Right lobe of liver (tissue), 6 donors: ENCODE results near the gene BEND7. TPM values are rescaled to one million over a fixed set of nuclear protein-coding genes. Genes with fewer than 3 reads are reported as not detected.

Source experiments
- ATAC-seq, 4 donors: fragments of 200-7000 bp; cut with Tn5 transposase; one replicate each; pipeline ENCODE4 v1.9.1; 2020; ENCODE audit warnings: mild to moderate bottlenecking in 4 of 4, moderate library complexity in 4 of 4
- DNase-seq, 3 donors: peaks; one replicate each; pipeline ENCODE4 v3.0.0-alpha.2; 2020
- H3K27ac ChIP-seq, 3 donors: fragments of 200-600 bp; one replicate each; pipeline ENCODE4 v1.8.0; 2022
- H3K27me3 ChIP-seq, 2 donors: fragments of 200-600 bp; one replicate each; pipeline ENCODE4 v1.8.0; 2022
- H3K36me3 ChIP-seq, 4 donors: fragments of 200-600 bp; sonication (generic) in 1 of 4; one replicate each; pipeline versions ENCODE4 v1.5.1 to v1.8.0; 2017 to 2022; ENCODE audit warnings: control low read depth in 1 of 4
- H3K4me1 ChIP-seq, 4 donors: fragments of 200-600 bp; sonication (generic) in 1 of 4; one replicate each; pipeline versions ENCODE4 v1.5.1 to v1.8.0; 2017 to 2022; ENCODE audit warnings: control low read depth in 1 of 4
- H3K4me3 ChIP-seq, 3 donors: fragments of 200-600 bp; one replicate each; pipeline ENCODE4 v1.8.0; 2022
- H3K9me3 ChIP-seq, 4 donors: fragments of 200-600 bp; sonication (generic) in 1 of 4; one replicate each; pipeline versions ENCODE4 v1.5.1 to v1.8.0; 2017 to 2022; ENCODE audit warnings: control low read depth in 1 of 4
- CTCF ChIP-seq, 4 donors: fragments of 200-600 bp in 3 of 4; fragments of 450-650 bp in 1 of 4; IDR thresholded peaks; one replicate each; pipeline versions ENCODE4 v1.5.1 to v1.8.0; 2016 to 2022; ENCODE audit warnings: antibody characterized with exemption in 4 of 4, mild to moderate bottlenecking in 2 of 4
- POLR2A ChIP-seq: fragments of 450-650 bp; IDR thresholded peaks from one replicate; pipeline ENCODE4 v1.6.1; 2017; ENCODE audit warnings: antibody characterized with exemption, mild to moderate bottlenecking
- WGBS: methylation state at CpG from one replicate; pipeline ENCODE4 v1.1.6; 2018; ENCODE audit warnings: low coverage, low lambda C conversion rate; ENCODE audit not compliant: insufficient coverage; ENCODE audit errors: missing lambda C conversion rate; 5-methylcytosine and 5-hydroxymethylcytosine counted together
- intact Hi-C, 2 donors: fragments of 100-400 bp; cut with DNase I; formaldehyde crosslinking; loops; one replicate each; pipeline versions ENCODE4 v1.11.2 to v1.14.1; 2022
- total RNA-seq, 6 experiments: library from RNA; depleted of rRNA in 2 of 6; stranded (reverse); fragments of >200 nt in 2 of 6; fragmentation: NEBNext Ultra II Directional in 3 of 6; extraction: Animal tissue kit (Norgen Biotek cat#: 25700) in 3 of 6; gene quantifications; one replicate each; pipeline versions ENCODE4 v1.1.0 to v1.2.4, GENCODE V29; 2016 to 2023
- donor health status: DM: no; HTN: yes; CAD: no.
- donor health status: DM: no; HTN: no; CAD: no.
- donor health status: DM: no; HTN: no; CAD: no.
- donor health status: DM: no; HTN: yes; CAD: no.
- donor health status: DM: no; HTN: yes; CAD: no.

The BEND7 gene
- total RNA-seq, 6 experiments from 2014 or later, result 14.5 to 21.5 (median 15.6) TPM

- Histone ChIP-seq H3K27me3 (no peaks in the 10 kb centered on the region), H3K4me1 (no peaks in the 10 kb centered on the region), H3K9me3 (no peaks in the 10 kb centered on the region), H3K36me3 (no peaks in the 10 kb centered on the region), H3K4me3 (no peak overlapping the region), H3K27ac (no peak overlapping the region)
- intact Hi-C loops, result no loop called here
- 54% methylated on average over 9 of the region's 9 CpGs for WGBS
- no peak for ATAC-seq
- DNase-seq, result no peak
- no peak for TF ChIP-seq POLR2A
- no peak for TF ChIP-seq CTCF (IDR thresholded peaks at IDR 0.05)
Observed at GRCh38 chr10:13422800-13423199, 106.0 kb downstream of the BEND7 start.

GRCh38 chr10:13421382-13421917 lies 107.4 kb downstream of the BEND7 start:
- Histone ChIP-seq H3K27me3 (no peaks in the 10 kb centered on the region), H3K9me3 (no peaks in the 10 kb centered on the region), H3K4me1 (no peaks in the 10 kb centered on the region), H3K27ac (no peak overlapping the region), H3K4me3 (no peak overlapping the region), H3K36me3 (no peaks in the 10 kb centered on the region)
- WGBS, result 80% methylated on average over 1 of the region's 2 CpGs
- no peak for ATAC-seq
- TF ChIP-seq CTCF (IDR thresholded peaks at IDR 0.05), result no peak
- no peak for TF ChIP-seq POLR2A
- intact Hi-C loops, result no loop called here
- no peak for DNase-seq

- intact Hi-C loops, result no loop called here
- 82% methylated on average over 10 of the region's 13 CpGs for WGBS
- Histone ChIP-seq H3K36me3 (no peaks in the 10 kb centered on the region), H3K27me3 (no peaks in the 10 kb centered on the region), H3K9me3 (no peaks in the 10 kb centered on the region), H3K27ac (no peak overlapping the region), H3K4me1 (no peaks in the 10 kb centered on the region), H3K4me3 (no peak overlapping the region)
- TF ChIP-seq CTCF (IDR thresholded peaks at IDR 0.05), result no peak
- TF ChIP-seq POLR2A, result no peak
- ATAC-seq, result no peak
- no peak for DNase-seq
Observed at GRCh38 chr10:13420532-13421307, 108.1 kb downstream of the BEND7 start.

- H3K4me3 ChIP-seq, result no peak overlapping the region
- TF ChIP-seq POLR2A (no peak), CTCF (IDR thresholded peaks at IDR 0.05) (no peak)
- intact Hi-C loops, result no loop called here
- no peaks in the 10 kb centered on the region for H3K9me3 ChIP-seq
- DNase-seq, result no peak
- H3K4me1 ChIP-seq, result no peaks in the 10 kb centered on the region
- 81% methylated on average over 6 of the region's 9 CpGs for WGBS
- H3K36me3 ChIP-seq, result no peaks in the 10 kb centered on the region
- ATAC-seq, result no peak
- H3K27me3 ChIP-seq, result no peaks in the 10 kb centered on the region
- no peak overlapping the region for H3K27ac ChIP-seq
Observed at GRCh38 chr10:13417459-13418126, 111.2 kb downstream of the BEND7 start.
